CD8-positive, alpha-beta memory T cell (primary cell): ENCODE data around the gene MCAT. TPM values are rescaled to one million over a fixed set of nuclear protein-coding genes. Genes with fewer than 3 reads are reported as not detected.
"Not testable (repeated sequence)": the region's sequence is repeated elsewhere in the genome, so short reads cannot be mapped to it uniquely, and the experiment has no call there.

Source experiments
- CTCF ChIA-PET: fragments of 350-600 bp; sonication (Branson Sonifier 250); formaldehyde crosslinking; loops from one replicate; lab custom pipeline; 2021; ENCODE audit warnings: antibody characterized with exemption; lab: Charles Lee
- POLR2A ChIA-PET: fragments of 350-600 bp; sonication (Branson Sonifier 250); formaldehyde crosslinking; loops from one replicate; lab custom pipeline; 2021; ENCODE audit warnings: antibody characterized with exemption; lab: Charles Lee
- DNase-seq, 5 donors: peaks; one replicate each; pipeline versions ENCODE4 v3.0.0 to v3.0.0-alpha.2; 2020 to 2022; ENCODE audit warnings: mixed read lengths in 1 of 5
- H3K27ac ChIP-seq: one replicate; pipeline ENCODE4 v1.7.0; 2013; ENCODE audit warnings: low read depth, mild to moderate bottlenecking, low read length, moderate library complexity
- H3K27me3 ChIP-seq: 2 replicates; pipeline ENCODE4 v1.7.0; 2013; ENCODE audit warnings: low read length, mild to moderate bottlenecking; ENCODE audit not compliant: insufficient read depth, poor library complexity, severe bottlenecking
- H3K36me3 ChIP-seq: 2 replicates; pipeline ENCODE4 v1.7.0; 2013; ENCODE audit warnings: mild to moderate bottlenecking, low read length, moderate library complexity; ENCODE audit not compliant: insufficient read depth
- H3K4me1 ChIP-seq: 2 replicates; pipeline ENCODE4 v1.7.0; 2013; ENCODE audit warnings: mild to moderate bottlenecking, low read length, moderate library complexity; ENCODE audit not compliant: insufficient read depth
- H3K4me3 ChIP-seq: 2 replicates; pipeline ENCODE4 v1.7.0; 2013; ENCODE audit warnings: mild to moderate bottlenecking, low read length
- H3K9me3 ChIP-seq: 2 replicates; pipeline ENCODE4 v1.7.0; 2013; ENCODE audit warnings: mild to moderate bottlenecking, low read length
- H3K27ac Mint-ChIP-seq, 8 donors: one replicate each; pipeline ENCODE4 v1.8.0; 2020 to 2021; ENCODE audit warnings: mixed read lengths in 8 of 8, mild to moderate bottlenecking in 6 of 8, inconsistent platforms in 3 of 8, moderate library complexity in 3 of 8
- H3K27me3 Mint-ChIP-seq, 2 donors: one replicate each; pipeline ENCODE4 v1.8.0; 2020 to 2021; ENCODE audit warnings: mixed read lengths in 2 of 2, mild to moderate bottlenecking in 1 of 2, moderate library complexity in 1 of 2
- H3K36me3 Mint-ChIP-seq, 3 donors: one replicate each; pipeline ENCODE4 v1.8.0; 2020 to 2021; ENCODE audit warnings: mixed read lengths in 3 of 3, inconsistent platforms in 1 of 3, mild to moderate bottlenecking in 1 of 3
- H3K4me1 Mint-ChIP-seq, 3 donors: one replicate each; pipeline ENCODE4 v1.8.0; 2020 to 2021; ENCODE audit warnings: mixed read lengths in 3 of 3, inconsistent platforms in 1 of 3, mild to moderate bottlenecking in 1 of 3
- H3K4me3 Mint-ChIP-seq, 7 donors: one replicate each; pipeline ENCODE4 v1.8.0; 2020 to 2021; ENCODE audit warnings: mixed read lengths in 7 of 7, mild to moderate bottlenecking in 6 of 7, moderate library complexity in 4 of 7, inconsistent platforms in 2 of 7
- H3K9me3 Mint-ChIP-seq, 5 donors: one replicate each; pipeline ENCODE4 v1.8.0; 2020 to 2022; ENCODE audit warnings: mixed read lengths in 5 of 5, mild to moderate bottlenecking in 3 of 5, moderate library complexity in 2 of 5, inconsistent platforms in 1 of 5
- polyA plus RNA-seq: library from polyadenylated mRNA; unstranded; fragments of 300-500 nt; fragmentation: Illumina TruSeq; gene quantifications from one replicate; pipeline ENCODE4 v1.2.3, GENCODE V29; 2021
- total RNA-seq, 2 experiments: library from RNA; stranded (reverse); gene quantifications; one replicate each; pipeline ENCODE4 v1.2.3, GENCODE V29; 2021

MCAT gene
- total and polyA plus RNA-seq, 3 experiments from 2014 or later: 9.7 to 29.3 (median 28.4) TPM

GRCh38 chr22:43109921-43110443 is 33.2 kb downstream of the MCAT start:
- H3K4me1 Mint-ChIP-seq: peaks cover 5 to 10% (median 9%) of the 10 kb centered on the region in 3 donors
- peak overlapping the region; percentile 62 for H3K4me3 ChIP-seq
- peaks cover 8% of the 10 kb centered on the region for H3K4me1 ChIP-seq
- peak in 1 of 5 donors; percentile 11 for DNase-seq
- H3K36me3 ChIP-seq: no peaks in the 10 kb centered on the region
- H3K36me3 Mint-ChIP-seq: no peaks in the 10 kb centered on the region
- ChIA-PET CTCF (interaction anchor here (1.0 to 1.7 kb wide), 3 partner anchors 17 to 80 kb away, joined by 3 to 4 read pairs (median 3); no protein-coding TSS in a partner anchor), POLR2A (interaction anchor here (0.6 to 1.9 kb wide), 2 partner anchors 33 to 53 kb away, joined by 3 to 5 read pairs; partner anchors contain the start of gene MCAT)
- peak overlapping the region; percentile 64 to 90 (median 83) for H3K4me3 Mint-ChIP-seq
- no peaks in the 10 kb centered on the region for H3K9me3 Mint-ChIP-seq
- H3K27me3 ChIP-seq: no peaks in the 10 kb centered on the region
- peak overlapping the region in 6 of 8 donors; percentile 8 to 79 (median 52) for H3K27ac Mint-ChIP-seq
- H3K9me3 ChIP-seq: no peaks in the 10 kb centered on the region
- H3K27ac ChIP-seq: no peak overlapping the region
- H3K27me3 Mint-ChIP-seq: no peaks in the 10 kb centered on the region

- Mint-ChIP-seq H3K4me3 (peak overlapping the region; percentile 32 to 69 (median 49)), H3K27ac (no peak overlapping the region), H3K36me3 (no peaks in the 10 kb centered on the region), H3K27me3 (no peaks in the 10 kb centered on the region), H3K4me1 (peaks cover 5 to 10% (median 9%) of the 10 kb centered on the region in 3 donors), H3K9me3 (no peaks in the 10 kb centered on the region)
- H3K36me3 ChIP-seq: no peaks in the 10 kb centered on the region
- no peaks in the 10 kb centered on the region for H3K9me3 ChIP-seq
- no peak for DNase-seq
- H3K27ac ChIP-seq: no peak overlapping the region
- ChIA-PET POLR2A (interaction anchor here (1.9 kb wide), 1 partner anchor 34 kb away, joined by 5 read pairs; the partner anchor contains the start of gene MCAT), CTCF (interaction anchor here (1.0 to 1.7 kb wide), 2 partner anchors 29 to 80 kb away, joined by 3 read pairs; no protein-coding TSS in a partner anchor)
- H3K4me1 ChIP-seq: peaks cover 8% of the 10 kb centered on the region
- no peaks in the 10 kb centered on the region for H3K27me3 ChIP-seq
- no peak overlapping the region for H3K4me3 ChIP-seq
Observed at GRCh38 chr22:43109511-43109910, 33.7 kb downstream of the MCAT start.

- no peaks in the 10 kb centered on the region for H3K36me3 ChIP-seq
- no peaks in the 10 kb centered on the region for H3K27me3 Mint-ChIP-seq
- no peak overlapping the region for H3K27ac Mint-ChIP-seq
- DNase-seq: no peak
- peaks cover 5 to 14% (median 9%) of the 10 kb centered on the region in 3 donors for H3K4me1 Mint-ChIP-seq
- H3K27me3 ChIP-seq: no peaks in the 10 kb centered on the region
- H3K9me3 Mint-ChIP-seq: no peaks in the 10 kb centered on the region
- peak overlapping the region in 1 of 7 donors; percentile 69 for H3K4me3 Mint-ChIP-seq
- no peak overlapping the region for H3K4me3 ChIP-seq
- CTCF ChIA-PET: no interaction called here
- no peaks in the 10 kb centered on the region for H3K9me3 ChIP-seq
- no peak overlapping the region for H3K27ac ChIP-seq
- H3K36me3 Mint-ChIP-seq: no peaks in the 10 kb centered on the region
- H3K4me1 ChIP-seq: peaks cover 4% of the 10 kb centered on the region
- POLR2A ChIA-PET: no interaction called here
Observed at GRCh38 chr22:43106302-43106701, 36.9 kb downstream of the MCAT start.

GRCh38 chr22:43104950-43105349 is 38.2 kb downstream of the MCAT start:
- CTCF ChIA-PET: not testable (repeated sequence)

GRCh38 chr22:43104056-43104625 is 39.1 kb downstream of the MCAT start:
- POLR2A ChIA-PET, H3K27me3 ChIP-seq, H3K4me1 ChIP-seq, H3K4me1 Mint-ChIP-seq, H3K36me3 ChIP-seq, H3K36me3 Mint-ChIP-seq, CTCF ChIA-PET, H3K9me3 ChIP-seq, H3K27me3 Mint-ChIP-seq, H3K4me3 Mint-ChIP-seq, H3K4me3 ChIP-seq, H3K27ac ChIP-seq, H3K9me3 Mint-ChIP-seq: not testable (repeated sequence)
- peak in 1 of 5 donors; percentile 29 for DNase-seq
- peak overlapping the region in 1 of 8 donors; percentile 48 for H3K27ac Mint-ChIP-seq

More at GRCh38 chr22:43104950-43105349, 38.2 kb downstream of the MCAT start:
- H3K36me3 Mint-ChIP-seq, H3K4me1 ChIP-seq, H3K36me3 ChIP-seq, H3K4me3 ChIP-seq, H3K27me3 Mint-ChIP-seq, H3K27ac ChIP-seq, POLR2A ChIA-PET, H3K27me3 ChIP-seq, H3K9me3 ChIP-seq, DNase-seq, H3K4me1 Mint-ChIP-seq, H3K9me3 Mint-ChIP-seq: not testable (repeated sequence)
- Mint-ChIP-seq H3K4me3 (peak overlapping the region in 1 of 7 donors; percentile 13), H3K27ac (peak overlapping the region in 1 of 8 donors; percentile 36)

GRCh38 chr22:43101306-43101705 is 41.9 kb downstream of the MCAT start:
- Mint-ChIP-seq H3K4me3 (no peak overlapping the region), H3K4me1 (peaks cover 0 to 9% (median 6%) of the 10 kb centered on the region in 3 donors), H3K9me3 (peaks cover 0 to 3% (median 0%) of the 10 kb centered on the region in 5 donors), H3K27me3 (no peaks in the 10 kb centered on the region), H3K36me3 (no peaks in the 10 kb centered on the region), H3K27ac (no peak overlapping the region)
- Histone ChIP-seq H3K4me3 (no peak overlapping the region), H3K27ac (no peak overlapping the region), H3K36me3 (no peaks in the 10 kb centered on the region), H3K27me3 (no peaks in the 10 kb centered on the region), H3K9me3 (no peaks in the 10 kb centered on the region), H3K4me1 (no peaks in the 10 kb centered on the region)
- no peak for DNase-seq
- POLR2A ChIA-PET: no interaction called here
- CTCF ChIA-PET: no interaction called here

GRCh38 chr22:43100225-43100624 is 43.0 kb downstream of the MCAT start:
- Histone ChIP-seq H3K4me3 (no peak overlapping the region), H3K4me1 (no peaks in the 10 kb centered on the region), H3K36me3 (no peaks in the 10 kb centered on the region), H3K27me3 (no peaks in the 10 kb centered on the region), H3K9me3 (no peaks in the 10 kb centered on the region), H3K27ac (no peak overlapping the region)
- CTCF ChIA-PET: no interaction called here
- Mint-ChIP-seq H3K27me3 (no peaks in the 10 kb centered on the region), H3K27ac (no peak overlapping the region), H3K9me3 (peaks cover 0 to 7% (median 4%) of the 10 kb centered on the region in 5 donors), H3K4me3 (no peak overlapping the region), H3K36me3 (no peaks in the 10 kb centered on the region), H3K4me1 (peaks cover 0 to 9% (median 6%) of the 10 kb centered on the region in 3 donors)
- POLR2A ChIA-PET: no interaction called here
- DNase-seq: no peak

- Histone ChIP-seq H3K27me3 (no peaks in the 10 kb centered on the region), H3K4me3 (no peak overlapping the region), H3K27ac (no peak overlapping the region), H3K4me1 (no peaks in the 10 kb centered on the region), H3K36me3 (no peaks in the 10 kb centered on the region), H3K9me3 (no peaks in the 10 kb centered on the region)
- ChIA-PET CTCF (no interaction called here), POLR2A (interaction anchor here (0.7 kb wide), 1 partner anchor 1565 kb away, joined by 4 read pairs; no protein-coding TSS in a partner anchor)
- H3K36me3 Mint-ChIP-seq: no peaks in the 10 kb centered on the region
- H3K27me3 Mint-ChIP-seq: no peaks in the 10 kb centered on the region
- peaks cover 0 to 6% (median 4%) of the 10 kb centered on the region in 3 donors for H3K4me1 Mint-ChIP-seq
- DNase-seq: no peak
- H3K4me3 Mint-ChIP-seq: no peak overlapping the region
- H3K27ac Mint-ChIP-seq: no peak overlapping the region
- peaks cover 0 to 7% (median 4%) of the 10 kb centered on the region in 5 donors for H3K9me3 Mint-ChIP-seq
Observed at GRCh38 chr22:43099095-43099494, 44.1 kb downstream of the MCAT start.
